ENCODE results near the gene GPR37L1.

GPR37L1 gene, protein sequence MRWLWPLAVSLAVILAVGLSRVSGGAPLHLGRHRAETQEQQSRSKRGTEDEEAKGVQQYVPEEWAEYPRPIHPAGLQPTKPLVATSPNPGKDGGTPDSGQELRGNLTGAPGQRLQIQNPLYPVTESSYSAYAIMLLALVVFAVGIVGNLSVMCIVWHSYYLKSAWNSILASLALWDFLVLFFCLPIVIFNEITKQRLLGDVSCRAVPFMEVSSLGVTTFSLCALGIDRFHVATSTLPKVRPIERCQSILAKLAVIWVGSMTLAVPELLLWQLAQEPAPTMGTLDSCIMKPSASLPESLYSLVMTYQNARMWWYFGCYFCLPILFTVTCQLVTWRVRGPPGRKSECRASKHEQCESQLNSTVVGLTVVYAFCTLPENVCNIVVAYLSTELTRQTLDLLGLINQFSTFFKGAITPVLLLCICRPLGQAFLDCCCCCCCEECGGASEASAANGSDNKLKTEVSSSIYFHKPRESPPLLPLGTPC

DNA sequence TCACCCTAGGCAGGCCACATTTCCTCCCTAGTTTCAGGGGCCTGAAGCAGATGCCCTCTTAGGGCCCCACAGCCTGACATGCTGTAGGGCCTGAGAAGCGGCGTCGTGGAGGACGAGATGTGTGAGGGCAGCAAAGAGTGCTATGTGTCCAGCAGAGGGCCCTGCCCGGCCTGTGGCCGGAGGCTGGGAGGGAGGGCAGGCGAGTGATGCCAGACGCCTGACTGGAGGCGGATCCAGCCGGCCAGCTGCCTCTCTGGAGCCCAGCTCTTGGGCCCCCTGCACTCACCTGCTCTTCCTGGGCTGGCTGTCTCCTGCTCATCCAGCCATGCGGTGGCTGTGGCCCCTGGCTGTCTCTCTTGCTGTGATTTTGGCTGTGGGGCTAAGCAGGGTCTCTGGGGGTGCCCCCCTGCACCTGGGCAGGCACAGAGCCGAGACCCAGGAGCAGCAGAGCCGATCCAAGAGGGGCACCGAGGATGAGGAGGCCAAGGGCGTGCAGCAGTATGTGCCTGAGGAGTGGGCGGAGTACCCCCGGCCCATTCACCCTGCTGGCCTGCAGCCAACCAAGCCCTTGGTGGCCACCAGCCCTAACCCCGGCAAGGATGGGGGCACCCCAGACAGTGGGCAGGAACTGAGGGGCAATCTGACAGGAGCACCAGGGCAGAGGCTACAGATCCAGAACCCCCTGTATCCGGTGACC lies at the start of gene GPR37L1:
Gene GPR37L1 (plus strand): TSS at position 279 of the 697 bp plus-strand sequence. CDS start 47 bp downstream, at position 326.
- DNase-seq: no peak

DNA sequence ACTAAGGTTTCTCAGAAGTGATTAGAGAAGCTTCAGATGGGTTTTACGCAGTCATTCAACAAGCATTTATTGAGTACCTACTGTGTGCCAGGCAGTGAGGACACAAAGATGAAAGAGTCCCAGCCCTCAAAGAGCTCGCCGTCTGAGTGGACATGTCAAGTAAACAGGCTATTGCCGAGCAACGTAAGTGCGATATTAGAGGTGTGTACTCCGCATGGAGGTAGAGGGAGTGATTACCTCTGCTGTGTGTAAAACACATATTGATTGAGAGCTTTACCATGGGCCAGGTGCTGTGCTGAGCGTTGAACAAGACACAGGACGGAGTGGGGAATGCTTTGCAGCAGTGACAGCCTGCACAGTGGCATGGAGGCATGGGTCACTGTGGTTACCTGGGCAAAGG lies 49.5 kb upstream of the GPR37L1 start:
- DNase-seq: no peak

DNA sequence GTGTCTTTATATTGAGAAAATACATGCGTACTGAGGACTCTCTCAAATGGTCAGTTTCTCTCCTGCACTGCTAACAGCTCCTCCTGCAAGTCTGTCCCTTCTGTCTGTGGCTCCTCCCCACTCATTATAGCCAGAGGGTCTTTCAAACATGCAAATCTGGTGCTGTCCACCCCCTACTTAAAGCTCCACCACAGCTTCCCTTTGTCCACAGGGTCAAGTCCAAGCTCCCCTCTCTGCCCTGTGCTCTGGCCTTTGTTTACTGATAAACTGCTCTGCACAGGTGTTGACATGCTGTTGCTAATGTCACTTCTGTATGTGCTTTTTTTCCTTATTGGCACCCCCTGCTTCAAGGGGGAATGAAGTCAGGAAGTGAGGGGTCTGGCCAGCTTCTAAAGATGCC lies 47.7 kb upstream of the GPR37L1 start:
- DNase-seq: no peak

DNA sequence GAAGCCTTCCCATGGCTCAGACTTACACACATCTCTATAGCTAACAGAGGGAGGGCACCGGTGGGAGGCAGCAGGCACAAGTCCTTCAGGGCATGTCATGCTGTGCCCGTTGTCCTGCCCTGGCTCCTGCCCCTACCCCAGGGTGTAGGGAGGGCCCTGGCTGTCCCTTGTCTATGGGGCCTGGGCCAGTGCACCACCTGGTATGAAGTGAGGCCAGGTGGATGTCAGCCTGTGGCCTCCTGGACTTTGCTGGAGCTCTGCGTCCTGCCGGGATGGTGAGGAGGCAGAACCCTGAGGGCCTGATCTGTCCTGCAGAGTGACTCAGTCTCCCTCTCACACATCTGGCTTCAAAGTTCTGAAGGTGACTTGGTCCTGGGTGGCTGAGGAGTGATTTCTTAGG lies 47.3 kb upstream of the GPR37L1 start:
- DNase-seq: no peak

DNA sequence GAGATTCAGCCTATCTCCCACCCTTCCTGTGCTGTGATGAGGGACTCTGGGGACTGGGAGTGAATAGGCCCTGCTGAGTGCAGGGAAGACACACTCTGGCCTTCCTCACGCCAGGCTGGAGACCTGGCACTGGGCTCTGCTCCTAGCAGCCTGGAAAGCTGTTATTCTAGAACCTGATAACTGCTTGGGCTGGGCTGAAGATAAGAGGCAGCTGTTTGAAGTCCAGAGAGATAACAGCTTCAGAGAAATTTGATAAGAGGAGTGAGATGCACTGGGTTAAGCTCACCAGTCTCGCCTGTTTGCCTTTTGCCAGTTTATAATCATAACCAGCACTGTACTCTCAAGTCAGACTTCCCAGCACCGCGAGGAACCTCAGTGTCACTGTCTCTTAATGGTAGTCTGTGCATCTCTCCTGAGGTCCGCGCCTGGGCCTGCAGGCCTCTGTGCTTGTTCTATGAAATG lies 46.6 kb upstream of the GPR37L1 start:
- DNase-seq: no peak

DNA sequence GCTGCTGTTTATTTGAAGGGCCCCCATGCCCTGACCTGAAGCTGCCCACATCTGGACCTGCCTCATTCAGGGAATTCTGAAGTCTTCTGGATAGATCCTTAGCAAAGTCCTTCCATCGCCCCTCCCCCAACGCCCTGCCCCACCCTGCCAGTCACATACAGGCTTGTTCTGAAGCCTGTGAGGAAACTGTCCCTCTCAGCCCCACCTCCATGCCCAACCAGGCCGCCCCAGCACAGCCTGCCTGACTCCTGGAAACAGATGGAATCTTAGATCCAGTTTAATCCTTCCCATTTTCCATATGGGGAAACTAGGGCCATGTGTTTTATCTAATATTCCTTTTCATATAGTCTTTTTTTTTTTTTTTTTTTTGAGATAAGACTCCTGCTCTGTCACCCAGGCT lies 44.5 kb upstream of the GPR37L1 start:
- no peak for DNase-seq

DNA sequence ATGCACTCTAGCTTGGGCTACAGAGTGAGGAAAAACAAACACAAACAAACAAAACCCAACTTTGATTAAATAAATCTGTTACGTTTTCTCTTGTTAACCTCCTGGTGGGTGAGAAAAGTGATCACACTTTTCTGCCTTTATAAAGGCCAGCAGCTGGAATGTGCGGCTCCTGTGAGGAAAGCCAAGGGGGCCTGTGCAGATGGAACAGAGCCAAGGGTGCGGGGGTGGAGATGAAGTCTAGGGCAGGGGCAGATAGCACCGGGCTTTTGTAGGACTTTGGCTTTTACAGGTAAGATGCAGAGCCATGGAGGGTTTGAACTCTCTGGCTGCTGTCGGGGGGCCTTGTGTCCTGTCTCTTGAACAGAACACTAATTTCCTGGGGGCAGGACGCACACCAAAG lies 40.7 kb upstream of the GPR37L1 start:
- no peak for DNase-seq

DNA sequence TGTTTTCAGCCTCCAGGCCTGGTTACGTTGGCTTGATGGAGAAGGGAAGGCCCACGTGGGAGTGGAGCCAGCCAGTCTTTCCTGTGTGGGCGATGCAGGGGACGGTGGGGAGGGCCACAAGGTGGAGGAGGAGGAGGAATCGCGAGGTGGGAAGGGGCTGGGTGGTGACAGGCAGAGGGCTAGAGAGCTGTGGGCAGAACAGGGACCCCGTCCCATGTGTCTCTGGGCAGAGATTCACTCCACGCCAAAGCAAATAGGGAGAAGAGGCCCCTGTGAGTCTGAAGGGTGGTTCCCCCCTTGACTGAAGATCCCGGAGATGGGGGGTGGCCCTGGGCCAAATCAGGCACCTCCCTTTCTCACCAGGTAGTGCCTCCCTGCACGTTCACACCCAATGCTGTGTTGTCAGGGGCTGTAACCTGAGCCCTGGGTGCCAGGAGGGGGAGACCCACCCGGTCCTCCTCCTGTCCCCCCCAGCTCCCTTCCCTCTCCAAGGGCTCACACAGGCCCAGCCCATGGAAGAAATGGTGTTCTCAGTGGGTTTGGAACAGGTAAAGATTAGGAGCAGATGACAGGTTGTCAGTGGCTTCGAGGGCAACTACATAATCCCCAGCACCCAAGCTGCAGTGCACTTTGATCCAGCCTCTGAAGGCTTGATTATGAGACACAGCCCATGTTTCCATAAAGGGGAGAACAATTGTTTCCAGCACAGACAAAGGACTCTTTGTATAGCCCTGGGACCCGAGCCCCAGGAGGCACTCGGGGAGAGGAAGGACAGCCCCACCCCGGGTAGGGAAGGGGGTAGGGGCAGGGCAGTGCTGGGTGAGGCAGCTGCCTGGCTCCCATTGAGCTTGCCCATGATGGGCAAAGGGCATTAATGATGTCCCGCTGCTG lies 37.7 kb upstream of the GPR37L1 start:
- DNase-seq: no peak

DNA sequence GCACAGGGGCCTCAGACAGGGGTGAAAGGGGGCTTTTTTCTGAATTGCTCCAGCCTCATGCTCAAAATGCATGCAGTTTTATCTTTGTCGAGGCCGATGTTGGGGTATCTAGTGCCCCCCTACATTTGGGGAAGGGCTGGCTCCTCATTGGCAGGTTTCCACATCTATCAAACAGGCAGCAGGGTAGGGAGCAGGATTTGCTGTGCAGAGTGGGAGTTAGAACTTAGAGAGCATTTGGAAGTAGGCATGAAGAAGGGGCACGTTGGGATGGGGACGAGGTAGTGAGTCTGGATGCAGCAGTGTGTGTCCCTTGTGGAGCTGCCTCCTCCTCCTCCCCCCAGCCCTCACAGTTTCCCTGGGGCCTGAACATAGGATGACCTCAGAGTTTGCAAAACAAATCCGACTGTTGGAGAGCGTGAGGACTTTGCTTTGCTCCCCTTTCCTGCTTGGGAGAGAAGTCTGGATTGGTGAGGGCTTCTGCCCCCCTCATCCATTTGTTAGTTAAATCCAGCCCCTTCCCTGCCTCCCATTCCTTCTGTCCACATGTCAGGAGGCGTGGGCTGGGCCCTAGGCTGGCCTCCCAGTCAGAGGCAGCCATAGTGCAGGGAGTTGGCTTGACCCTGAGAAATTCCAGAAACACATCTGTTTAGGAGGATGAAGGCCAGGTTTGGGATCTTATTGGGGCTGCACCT lies 36.9 kb upstream of the GPR37L1 start:
- DNase-seq: no peak

DNA sequence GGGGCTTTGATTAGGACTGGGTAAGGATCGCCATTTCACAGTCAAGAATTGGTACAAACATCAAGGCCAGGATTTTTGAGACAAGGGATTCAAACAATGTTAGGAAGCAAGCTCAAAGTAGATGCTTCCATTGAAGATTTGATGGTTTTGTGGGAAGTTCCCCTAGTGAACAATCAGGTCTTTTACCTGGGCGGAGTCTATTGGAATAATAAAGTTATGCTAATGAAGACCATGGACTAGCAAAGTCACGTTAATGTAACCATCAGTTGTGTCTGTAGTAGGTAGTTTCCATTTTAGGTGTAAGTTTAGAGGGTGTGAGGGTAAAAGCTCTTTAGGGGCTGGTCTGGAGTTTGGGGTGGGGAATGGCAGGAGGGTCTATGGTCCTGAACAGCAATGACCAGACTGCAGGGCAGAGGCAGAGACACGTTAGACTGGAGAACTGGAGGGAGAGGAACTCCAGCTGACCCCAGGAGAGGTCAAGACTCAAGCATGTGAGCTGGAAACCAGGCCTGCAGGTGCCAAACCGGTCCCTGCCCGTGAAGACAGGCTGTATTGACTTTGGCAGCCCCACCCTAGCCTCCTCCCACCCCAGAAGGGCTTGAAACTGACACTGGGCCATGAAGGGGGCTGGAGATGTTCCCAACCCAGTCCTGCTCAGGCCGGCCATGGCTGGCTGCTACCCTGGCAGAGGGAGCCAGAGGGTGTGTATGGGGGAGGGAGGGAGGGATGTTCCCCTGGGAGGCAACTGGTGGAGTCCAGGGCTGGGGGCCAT lies 36.0 kb upstream of the GPR37L1 start:
- DNase-seq: no peak

DNA sequence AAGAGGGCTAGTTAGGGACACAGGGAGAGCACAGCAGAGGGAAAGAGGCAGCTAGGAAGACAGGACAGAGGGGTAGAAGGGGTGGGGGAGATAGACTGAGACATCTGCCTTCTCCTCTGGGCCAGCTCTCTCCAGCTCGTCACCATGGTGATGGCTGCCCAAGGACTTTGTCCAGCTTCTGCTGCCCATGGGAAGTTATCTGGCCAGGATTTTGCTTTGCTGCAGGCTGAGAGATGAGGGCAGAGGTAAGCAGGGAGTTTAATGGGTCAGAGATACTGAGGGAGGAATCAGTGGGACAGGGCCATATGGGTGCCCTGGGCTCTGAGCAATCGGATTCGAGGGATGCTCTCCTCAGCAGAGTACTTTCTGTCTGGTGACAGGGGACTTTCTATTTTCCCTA lies 34.5 kb upstream of the GPR37L1 start:
- no peak for DNase-seq

DNA sequence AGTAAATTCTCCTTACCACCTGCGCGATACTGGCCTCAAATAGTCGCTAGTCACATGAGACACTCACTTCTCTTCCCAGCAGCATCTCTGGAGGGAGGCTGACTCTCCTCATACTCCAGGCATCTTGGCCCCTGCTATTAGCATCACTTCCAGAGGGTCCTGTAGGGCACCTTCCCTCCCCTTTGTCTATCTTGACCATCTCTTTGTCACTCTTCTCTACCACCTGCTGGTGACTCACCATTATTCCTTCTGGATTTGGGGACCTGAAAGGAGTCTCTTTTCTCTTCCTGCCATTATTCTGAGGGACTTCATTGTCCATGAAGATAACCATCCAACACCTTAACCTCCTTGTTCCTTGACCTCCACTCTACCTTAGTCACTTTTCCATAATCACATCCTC lies 31.7 kb upstream of the GPR37L1 start:
- DNase-seq: no peak

DNA sequence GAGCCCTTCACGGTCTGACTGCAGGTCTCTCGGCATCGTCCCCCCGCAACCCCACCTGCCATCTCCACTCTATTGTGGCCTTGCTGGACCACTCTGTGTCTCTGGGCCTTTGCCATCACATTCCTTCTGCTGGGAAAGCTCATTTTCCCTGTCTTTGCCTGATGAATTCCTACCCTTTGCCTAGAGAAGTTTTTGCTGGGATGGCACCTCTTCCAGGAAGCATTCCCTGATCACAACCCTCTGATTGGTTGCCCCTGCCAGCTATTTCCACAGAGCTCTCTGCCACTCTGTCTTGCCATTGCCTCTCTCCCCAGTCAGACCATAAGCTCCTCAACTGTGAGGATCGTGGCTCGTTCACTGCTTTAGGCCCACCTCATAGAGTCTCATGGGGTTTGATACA lies 28.9 kb upstream of the GPR37L1 start:
- DNase-seq: no peak

DNA sequence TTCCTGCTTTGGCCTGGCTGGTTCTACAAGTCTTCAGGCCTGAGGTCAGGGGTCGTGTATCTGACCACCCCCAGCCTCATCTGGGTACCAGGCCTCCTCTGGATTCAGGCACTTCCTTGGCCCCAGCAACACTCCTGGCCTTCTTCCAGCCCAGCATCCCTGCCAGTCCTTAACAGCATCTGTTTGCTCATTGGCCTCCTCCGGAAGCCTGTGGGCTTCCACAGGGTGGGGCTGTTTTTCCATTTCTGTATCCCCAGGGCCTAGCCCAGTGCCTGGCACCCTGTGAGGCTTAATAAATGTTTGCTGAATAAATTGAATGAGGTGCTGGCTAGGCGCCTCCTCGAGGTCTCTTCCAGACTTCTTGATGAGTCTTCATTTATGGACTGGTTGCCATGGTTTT lies 21.5 kb upstream of the GPR37L1 start:
- DNase-seq: no peak

DNA sequence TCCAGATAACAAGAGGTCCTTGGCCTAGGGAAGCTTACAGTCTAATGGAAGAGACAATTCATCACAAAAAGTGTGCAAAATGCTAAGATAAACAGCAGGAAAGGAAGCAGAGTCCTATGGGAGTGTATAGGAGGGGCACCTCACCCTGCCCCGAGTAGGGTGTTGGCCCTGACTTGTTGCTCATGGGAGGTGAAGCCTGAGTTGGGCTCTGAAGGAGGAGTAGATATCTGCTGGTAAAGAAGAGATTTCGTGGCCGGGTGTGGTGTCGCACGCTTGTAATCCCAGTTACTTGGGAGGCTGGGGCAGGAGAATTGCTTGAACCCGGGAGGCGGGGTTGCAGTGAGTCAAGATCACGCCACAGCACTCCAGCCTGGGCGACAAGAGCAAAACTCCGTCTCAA lies 18.6 kb upstream of the GPR37L1 start:
- DNase-seq: no peak

DNA sequence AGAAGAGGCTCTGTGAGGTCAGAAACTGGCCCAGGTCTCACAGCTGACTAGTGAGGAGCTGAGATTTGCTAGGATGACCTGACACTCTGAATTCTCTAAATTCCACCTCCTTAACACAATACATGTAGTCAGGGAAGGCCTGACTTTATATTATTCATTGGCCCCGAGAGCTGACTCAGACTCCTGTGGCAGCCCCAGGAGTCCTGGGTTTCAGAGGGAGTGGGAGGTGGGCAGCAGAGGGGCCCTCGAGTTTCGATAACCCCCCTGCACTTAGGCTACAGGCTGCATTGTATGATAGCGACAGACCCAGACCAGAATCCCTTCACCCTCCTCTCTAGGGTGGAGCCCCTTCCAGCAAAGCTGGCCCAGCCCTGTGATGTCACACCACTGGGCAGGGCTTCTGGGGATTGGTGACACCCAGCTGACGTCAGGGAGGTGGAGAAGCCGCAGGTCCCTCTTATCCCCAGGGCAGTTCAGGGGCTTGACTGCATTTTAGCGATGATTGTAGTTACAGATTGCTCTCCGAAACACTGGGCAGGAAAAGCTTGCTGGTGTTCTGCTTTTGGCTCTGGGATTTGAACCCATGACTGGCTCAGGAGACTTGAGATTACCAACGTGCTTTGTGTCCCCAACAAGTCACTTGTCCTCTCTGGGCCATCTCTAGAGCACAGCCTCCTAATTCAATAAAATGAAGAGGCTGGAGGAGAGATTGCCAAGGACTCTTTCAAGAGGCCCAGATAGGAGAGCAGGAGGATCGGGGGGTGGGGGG lies 17.0 kb upstream of the GPR37L1 start:
- no peak for DNase-seq

DNA sequence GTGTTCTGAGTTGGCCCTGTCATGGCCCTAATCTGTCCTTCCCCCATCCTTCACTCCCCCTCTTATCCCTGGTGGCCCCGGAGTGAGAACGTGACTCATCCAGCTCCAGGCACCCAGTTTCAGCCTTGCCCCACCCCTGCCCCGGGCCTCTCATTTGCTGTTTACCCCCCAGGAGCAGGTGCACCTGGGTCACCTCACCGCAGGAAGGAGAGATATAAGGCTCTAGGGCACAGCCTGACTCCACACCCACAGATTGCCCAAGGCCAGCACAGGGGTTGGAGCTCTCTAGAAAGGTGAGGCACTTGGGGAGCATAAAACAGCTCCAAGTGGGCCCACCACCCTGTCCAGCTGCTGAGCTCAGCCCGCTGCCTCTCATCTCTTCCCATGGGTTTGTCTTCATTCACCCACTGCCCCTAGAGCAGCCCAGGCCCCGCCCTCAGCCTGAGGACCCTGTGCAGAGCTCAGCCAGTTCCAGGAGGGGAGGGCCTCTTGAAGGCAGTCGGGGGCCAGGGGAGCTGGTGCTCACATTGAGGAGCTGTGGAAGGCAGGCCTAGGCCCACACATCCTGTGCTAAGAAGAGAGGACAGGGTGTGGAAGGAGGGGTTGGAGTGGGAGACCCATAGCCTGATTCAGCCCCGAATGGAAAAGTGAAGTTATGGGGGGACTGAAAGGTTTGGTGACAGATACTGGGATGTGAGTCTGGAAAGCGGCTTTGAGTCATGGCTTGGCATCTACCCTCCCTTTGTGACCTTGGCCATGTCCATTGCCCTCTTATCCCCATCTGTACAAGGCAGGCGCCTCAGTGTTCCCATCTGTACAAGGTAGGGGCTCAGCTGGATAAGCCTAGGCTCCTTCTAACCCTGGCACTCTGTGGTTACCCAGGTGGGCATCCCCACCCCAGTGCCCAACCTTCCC lies 16.1 kb upstream of the GPR37L1 start:
- DNase-seq: no peak

DNA sequence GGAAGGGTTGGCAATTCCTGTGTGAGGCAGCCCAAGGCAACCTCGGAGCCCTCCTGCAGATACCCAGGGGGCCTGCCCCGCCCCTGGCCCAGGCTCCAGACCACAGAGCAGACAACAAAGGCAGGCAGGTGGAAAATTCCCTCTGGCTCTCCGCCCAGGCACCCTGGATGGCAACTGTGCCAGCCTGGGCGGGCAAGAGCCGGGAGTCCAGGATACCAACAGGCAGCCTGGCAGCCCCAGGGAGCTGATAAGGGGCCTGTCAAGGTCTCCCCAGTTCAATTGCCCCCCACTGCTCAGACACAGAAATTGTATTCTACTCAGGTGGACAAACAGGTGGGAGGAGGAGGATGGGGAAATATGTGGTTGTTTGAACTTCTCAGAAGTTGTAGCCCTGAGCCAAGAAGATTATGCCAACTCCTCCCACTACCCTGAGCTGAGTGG lies 15.4 kb upstream of the GPR37L1 start:
- no peak for DNase-seq

DNA sequence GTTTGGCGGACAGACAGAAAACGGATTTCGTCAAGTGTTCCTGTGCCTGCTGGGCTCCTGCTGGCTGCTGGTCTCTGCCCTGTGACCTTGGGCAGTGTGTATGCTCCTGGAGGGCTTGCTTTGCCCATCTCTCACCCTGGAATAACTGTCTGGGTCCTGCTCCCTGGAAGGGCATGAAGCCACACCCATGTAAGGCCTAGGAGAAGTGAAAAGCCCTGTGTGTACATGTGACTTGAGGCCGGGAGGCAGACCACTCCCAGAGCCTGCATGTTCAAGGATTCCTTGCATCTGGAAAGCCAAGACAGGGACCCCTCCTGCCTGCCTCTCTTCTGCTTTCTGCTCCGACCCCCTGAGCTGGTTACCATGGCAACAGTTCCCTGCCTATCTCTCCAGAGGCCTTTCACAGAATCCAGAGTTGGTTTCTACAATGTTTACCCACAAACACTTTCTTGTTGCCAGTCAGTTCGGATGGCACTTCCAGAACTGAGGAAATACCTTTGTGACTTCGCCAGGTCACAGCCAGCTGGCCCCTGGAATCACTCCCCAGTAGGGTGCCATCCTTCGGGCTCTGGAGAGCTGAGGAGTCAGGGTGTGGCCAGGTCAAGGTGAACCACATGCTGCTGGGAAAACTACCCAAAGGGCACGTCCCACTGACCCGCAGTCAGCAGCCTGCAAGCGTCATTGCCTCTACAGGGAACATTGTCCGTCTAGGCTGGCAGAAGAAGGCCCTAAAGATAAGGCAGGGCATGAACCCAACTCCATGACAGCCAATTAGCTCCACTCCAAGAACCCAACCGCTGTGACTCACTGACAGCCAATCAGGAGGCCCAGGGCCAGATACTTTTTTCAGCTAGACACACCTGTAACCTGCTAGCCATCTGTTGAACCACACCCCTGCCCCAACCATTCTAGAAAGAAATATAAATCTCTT lies 14.7 kb upstream of the GPR37L1 start:
- no peak for DNase-seq

Data from KG1 (cell line).